Liver (tissue), 9 donors: ENCODE results near the gene SMKR1. TPM values are rescaled to one million over a fixed set of nuclear protein-coding genes. Genes with fewer than 3 reads are reported as not detected.

ENCODE experiments used
- DNase-seq: peaks from one replicate; pipeline ENCODE4 v3.0.0-alpha.2; 2017; ENCODE audit warnings: low spot score
- H3K27ac ChIP-seq, 2 donors: one replicate each; pipeline ENCODE4 v1.7.0; 2013; ENCODE audit warnings: inconsistent platforms in 2 of 2, low read length in 2 of 2, control low read depth in 1 of 2, low read depth in 1 of 2, mild to moderate bottlenecking in 1 of 2
- H3K27me3 ChIP-seq, 4 donors: one replicate each; pipeline versions ENCODE4 v1.6.1 to v1.7.0; 2013; ENCODE audit warnings: low read length in 3 of 4, inconsistent platforms in 1 of 4, mild to moderate bottlenecking in 1 of 4, moderate library complexity in 1 of 4; ENCODE audit not compliant: control insufficient read depth in 4 of 4, insufficient read depth in 4 of 4
- H3K36me3 ChIP-seq, 4 donors: one replicate each; pipeline versions ENCODE4 v1.6.1 to v1.7.0; 2013; ENCODE audit warnings: low read length in 3 of 4, mild to moderate bottlenecking in 3 of 4, low read depth in 1 of 4, moderate library complexity in 1 of 4; ENCODE audit not compliant: control insufficient read depth in 4 of 4, insufficient read depth in 3 of 4
- H3K4me1 ChIP-seq, 4 donors: one replicate each; pipeline versions ENCODE4 v1.6.1 to v1.7.0; 2013; ENCODE audit warnings: low read length in 3 of 4, mild to moderate bottlenecking in 3 of 4, moderate library complexity in 1 of 4; ENCODE audit not compliant: control insufficient read depth in 4 of 4, insufficient read depth in 4 of 4
- H3K4me3 ChIP-seq, 3 donors: one replicate each; pipeline versions ENCODE4 v1.6.1 to v1.7.0; 2013; ENCODE audit warnings: low read length in 3 of 3, control low read depth in 1 of 3, low read depth in 1 of 3, mild to moderate bottlenecking in 1 of 3
- H3K9ac ChIP-seq, 2 donors: one replicate each; pipeline ENCODE4 v1.7.0; 2013; ENCODE audit warnings: low read length in 2 of 2, mild to moderate bottlenecking in 2 of 2, moderate library complexity in 2 of 2, control low read depth in 1 of 2, low read depth in 1 of 2
- H3K9me3 ChIP-seq, 4 donors: one replicate each; pipeline versions ENCODE4 v1.6.1 to v1.7.0; 2013; ENCODE audit warnings: low read length in 3 of 4; ENCODE audit not compliant: control insufficient read depth in 4 of 4
- ATF3 ChIP-seq: IDR thresholded peaks from 2 replicates; pipeline ENCODE4 v1.6.1; 2016; ENCODE audit warnings: antibody characterized with exemption
- EGR1 ChIP-seq, 2 donors: IDR thresholded peaks; 2 replicates each; pipeline ENCODE4 v1.6.1; 2016 to 2018; ENCODE audit warnings: antibody characterized with exemption in 2 of 2, low read depth in 2 of 2
- FOXA1 ChIP-seq: IDR thresholded peaks from 2 replicates; pipeline ENCODE4 v1.6.1; 2016; ENCODE audit warnings: antibody characterized with exemption
- FOXA2 ChIP-seq: IDR thresholded peaks from 2 replicates; pipeline ENCODE4 v1.6.1; 2016; ENCODE audit warnings: antibody characterized with exemption
- GABPA ChIP-seq, 2 donors: IDR thresholded peaks in 1 of 2; conservative IDR thresholded peaks in 1 of 2; 2 replicates each; pipeline ENCODE4 v1.6.1; 2016; ENCODE audit warnings: antibody characterized with exemption in 2 of 2, mild to moderate bottlenecking in 1 of 2, moderate library complexity in 1 of 2
- HNF4A ChIP-seq, 2 donors: conservative IDR thresholded peaks; 2 replicates each; pipeline ENCODE4 v1.6.1; 2016; ENCODE audit warnings: antibody characterized with exemption in 2 of 2, mild to moderate bottlenecking in 2 of 2
- JUND ChIP-seq, 2 donors: IDR thresholded peaks; 2 replicates each; pipeline ENCODE4 v1.6.1; 2016; ENCODE audit warnings: antibody characterized with exemption in 2 of 2
- MAX ChIP-seq: IDR thresholded peaks from 2 replicates; pipeline ENCODE4 v1.6.1; 2016; ENCODE audit warnings: antibody characterized with exemption
- NR2F2 ChIP-seq: IDR thresholded peaks from 2 replicates; pipeline ENCODE4 v1.6.1; 2016; ENCODE audit warnings: antibody characterized with exemption
- RXRA ChIP-seq, 2 donors: IDR thresholded peaks; 2 replicates each; pipeline ENCODE4 v1.6.1; 2017 to 2018; ENCODE audit warnings: antibody characterized with exemption in 2 of 2, mild to moderate bottlenecking in 1 of 2
- SP1 ChIP-seq: IDR thresholded peaks from 2 replicates; pipeline ENCODE4 v1.6.1; 2018; ENCODE audit warnings: antibody characterized with exemption, mild to moderate bottlenecking
- YY1 ChIP-seq: IDR thresholded peaks from 2 replicates; pipeline ENCODE4 v1.6.1; 2016; ENCODE audit warnings: antibody characterized with exemption, mild to moderate bottlenecking
- ZBTB33 ChIP-seq: IDR thresholded peaks from 2 replicates; pipeline ENCODE4 v1.6.1; 2016; ENCODE audit warnings: antibody characterized with exemption
- WGBS: extraction: QIAGEN DNeasy Blood & Tissue Kit; methylation state at CpG from one replicate; pipeline ENCODE4 v1.1.7; 2013; 5-methylcytosine and 5-hydroxymethylcytosine counted together
- polyA plus RNA-seq, 2 donors: library from polyadenylated mRNA; stranded (reverse) in 1 of 2; unstranded in 1 of 2; fragments of 200-250 nt in 1 of 2; fragments of >200 nt in 1 of 2; fragmentation: Nextera tagmentation in 1 of 2; extraction: Ambion mirVana in 1 of 2; gene quantifications; one replicate each; pipeline versions ENCODE4 v1.2.1 to v1.2.3, GENCODE V29; 2013 to 2015
- total RNA-seq, 2 donors: library from RNA; depleted of rRNA; stranded (reverse); fragments of >200 nt; gene quantifications; one replicate each; pipeline ENCODE4 v1.2.3, GENCODE V29; 2014
- donor health status: healthy.
- donor health status: healthy.
- donor health status: healthy.
- donor health status: healthy.
- donor health status: healthy.

The SMKR1 gene
- total and polyA plus RNA-seq, 4 donors, result not detected

- Histone ChIP-seq H3K36me3 (no peaks in the 10 kb centered on the region), H3K9ac (no peak overlapping the region), H3K27ac (no peak overlapping the region), H3K27me3 (no peaks in the 10 kb centered on the region), H3K9me3 (no peaks in the 10 kb centered on the region), H3K4me3 (no peak overlapping the region), H3K4me1 (peaks cover 4 to 15% (median 9%) of the 10 kb centered on the region in 4 donors)
- 95% methylated on average over 8 of the region's 8 CpGs for WGBS
- no peak for DNase-seq
- TF ChIP-seq SP1, result no peak
- TF ChIP-seq NR2F2, result no peak
- no peak for TF ChIP-seq EGR1 (IDR thresholded peaks at IDR 0.05; ENCODE audit: low read depth in 2 of 2)
- no peak for TF ChIP-seq ATF3
- no peak for TF ChIP-seq YY1
- TF ChIP-seq JUND (IDR thresholded peaks at IDR 0.05), result no peak
- no peak for TF ChIP-seq RXRA (IDR thresholded peaks at IDR 0.05)
- TF ChIP-seq HNF4A (conservative IDR thresholded peaks at IDR 0.05), result no peak
- TF ChIP-seq MAX, result no peak
These were observed 1.4 kb downstream of the SMKR1 start for GRCh38 chr7:129503725-129504124.

GRCh38 chr7:129512192-129512591 lies 9.9 kb downstream of the SMKR1 start:
- TF ChIP-seq GABPA (IDR thresholded peaks at IDR 0.05 in 1 of 2, conservative IDR thresholded peaks at IDR 0.05 in 1 of 2) (no peak), RXRA (IDR thresholded peaks at IDR 0.05) (no peak), EGR1 (IDR thresholded peaks at IDR 0.05; ENCODE audit: low read depth in 2 of 2) (no peak)
- no peak overlapping the region for H3K9ac ChIP-seq
- no peaks in the 10 kb centered on the region for H3K4me1 ChIP-seq
- no peak overlapping the region for H3K4me3 ChIP-seq
- H3K9me3 ChIP-seq, result no peaks in the 10 kb centered on the region
- WGBS, result 72% methylated on average over 8 of the region's 8 CpGs
- no peaks in the 10 kb centered on the region for H3K27me3 ChIP-seq
- H3K36me3 ChIP-seq, result no peaks in the 10 kb centered on the region
- no peak for DNase-seq
- H3K27ac ChIP-seq, result no peak overlapping the region

- Histone ChIP-seq H3K9me3 (no peaks in the 10 kb centered on the region), H3K27me3 (no peaks in the 10 kb centered on the region), H3K4me1 (no peaks in the 10 kb centered on the region), H3K36me3 (no peaks in the 10 kb centered on the region), H3K4me3 (no peak overlapping the region), H3K27ac (no peak overlapping the region), H3K9ac (no peak overlapping the region)
- DNase-seq, result no peak
- no peak for TF ChIP-seq ZBTB33
- no peak for TF ChIP-seq EGR1 (IDR thresholded peaks at IDR 0.05; ENCODE audit: low read depth in 2 of 2)
- no peak for TF ChIP-seq FOXA2
- TF ChIP-seq YY1, result no peak
- TF ChIP-seq JUND (IDR thresholded peaks at IDR 0.05), result no peak
- TF ChIP-seq FOXA1, result no peak
- TF ChIP-seq ATF3, result no peak
- WGBS, result 83% methylated on average over 10 of the region's 10 CpGs
These were observed 11.2 kb downstream of the SMKR1 start for GRCh38 chr7:129513546-129513945.
